GM19240 (cell line): Measurements from ENCODE around the gene COL19A1.

Experiments
- DNase-seq: peaks from one replicate; pipeline ENCODE4 v3.0.0; 2011; ENCODE audit warnings: low spot score; ENCODE audit not compliant: insufficient read length

COL19A1 gene

GRCh38 chr6:70059039-70059719 lies 192.8 kb downstream of the COL19A1 start:
- DNase-seq, result no peak

- no peak for DNase-seq
Measured at GRCh38 chr6:70060680-70061079, 194.3 kb downstream of the COL19A1 start.

GRCh38 chr6:70061546-70061945 lies 195.2 kb downstream of the COL19A1 start:
- DNase-seq, result no peak

GRCh38 chr6:70062010-70062409 lies 195.7 kb downstream of the COL19A1 start:
- no peak for DNase-seq

DNA sequence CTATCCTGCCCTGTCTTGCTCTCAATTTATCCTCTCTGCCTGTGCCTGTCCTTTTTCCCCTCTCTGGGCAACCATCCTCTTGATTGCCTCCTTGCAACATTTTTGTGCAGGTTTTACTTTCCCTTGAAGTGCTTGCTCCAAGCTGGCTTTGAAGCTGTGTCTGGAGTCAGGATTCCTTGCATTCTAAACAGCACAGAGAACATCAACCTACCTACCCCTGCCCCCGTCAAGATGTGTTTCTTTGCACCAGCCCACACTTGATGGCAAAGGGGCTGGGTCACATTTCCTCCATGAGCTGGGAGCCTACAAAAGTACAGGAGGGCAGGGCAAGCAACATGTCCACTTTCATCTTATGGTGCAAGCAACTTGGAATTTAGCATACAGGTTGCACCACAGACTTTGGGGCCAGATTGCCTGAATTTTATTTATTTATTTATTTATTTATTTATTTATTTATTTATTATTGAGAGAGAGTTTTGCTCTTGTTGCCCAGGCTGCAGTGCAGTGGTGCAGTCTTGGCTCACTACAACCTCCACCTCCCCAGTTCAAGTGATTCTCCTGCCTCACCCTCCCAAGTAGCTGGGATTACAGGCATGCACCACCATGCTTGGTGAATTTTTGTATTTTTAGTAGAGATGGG lies 206.3 kb downstream of the COL19A1 start:
- DNase-seq, result no peak

DNA sequence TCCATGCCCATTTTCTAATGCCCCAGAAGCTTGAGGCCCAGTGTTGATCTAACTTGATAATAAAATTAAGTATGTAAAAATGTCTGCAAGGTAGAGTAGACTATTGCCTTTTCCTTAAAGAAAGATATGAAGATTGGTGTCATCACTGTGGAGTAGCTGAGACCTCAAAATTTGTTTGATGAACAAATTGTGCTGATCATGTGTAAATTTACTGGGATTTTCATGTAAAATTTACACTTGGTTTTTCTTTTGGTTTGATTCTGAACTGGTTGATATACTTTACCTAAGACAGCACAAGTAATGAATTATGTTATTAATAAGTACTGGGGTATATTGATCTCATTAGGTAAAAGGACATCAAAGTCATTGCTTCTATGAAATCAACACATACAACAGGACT lies 207.3 kb downstream of the COL19A1 start:
- DNase-seq, result no peak

DNA sequence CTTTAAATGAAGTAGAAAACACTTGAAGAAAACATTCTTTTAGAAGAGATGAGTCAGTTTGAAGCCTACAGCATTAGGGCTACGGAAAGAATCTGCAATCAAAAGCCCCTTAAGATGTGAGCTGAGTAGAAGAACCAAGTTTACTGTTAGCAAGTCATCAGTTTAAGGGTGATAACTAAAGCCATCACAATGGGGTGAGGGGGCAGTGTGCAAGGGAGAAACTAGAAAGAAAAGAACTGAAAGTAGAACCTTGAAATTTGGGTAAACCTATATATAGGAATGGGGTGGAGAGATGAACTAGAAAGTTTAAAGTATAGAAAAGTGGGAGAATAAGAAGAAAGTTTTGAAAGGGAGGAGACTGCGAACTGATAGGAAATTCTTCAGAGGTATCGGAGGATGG lies 212.9 kb downstream of the COL19A1 start:
- no peak for DNase-seq

DNA sequence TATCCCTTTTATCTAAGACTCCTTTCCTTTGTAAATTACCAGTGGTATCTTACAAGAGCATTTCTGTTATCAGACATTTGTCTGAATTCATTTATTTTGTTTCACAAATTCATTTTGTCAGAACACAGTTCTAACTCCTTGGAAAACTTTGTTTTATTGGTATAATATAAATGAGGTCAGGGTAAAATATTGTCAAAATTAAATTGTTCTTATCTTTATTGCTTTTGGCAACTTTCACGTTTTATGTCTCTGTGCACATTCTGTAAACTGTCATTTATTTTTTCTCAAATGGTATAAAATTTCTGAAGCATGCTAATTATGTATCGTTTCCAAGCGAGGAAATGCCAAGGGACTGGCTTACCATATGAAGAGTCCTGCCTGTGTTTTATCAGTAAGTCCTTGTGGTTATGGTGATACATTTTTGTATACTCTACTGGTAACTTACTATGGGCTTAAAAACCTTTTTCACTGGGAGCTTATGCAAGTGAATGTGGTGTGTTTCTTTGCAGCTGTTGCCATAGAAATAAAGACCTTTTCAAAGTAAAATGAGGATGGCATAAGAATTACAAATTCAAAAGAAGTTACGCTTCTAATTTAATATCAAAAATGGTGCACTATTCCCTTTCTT lies 214.2 kb downstream of the COL19A1 start:
- no peak for DNase-seq

DNA sequence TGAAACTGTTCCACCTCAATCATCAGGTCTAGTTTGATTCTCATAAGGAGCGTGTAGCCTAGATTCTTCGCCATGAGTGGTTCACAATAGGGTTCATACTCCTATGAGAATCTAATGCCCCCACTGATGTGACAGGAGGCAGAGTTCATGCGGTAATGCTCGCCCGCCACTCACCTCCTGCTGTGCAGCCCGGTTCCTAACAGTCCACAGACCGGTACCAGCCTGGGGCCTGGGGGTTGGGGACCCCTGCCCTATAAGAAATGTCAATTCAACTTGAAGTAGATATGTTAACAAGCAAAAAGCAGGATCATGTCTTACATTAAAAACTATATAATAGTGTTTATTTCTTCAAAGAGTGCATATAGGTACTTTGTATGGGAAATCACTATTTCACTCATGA lies 216.5 kb downstream of the COL19A1 start:
- no peak for DNase-seq

DNA sequence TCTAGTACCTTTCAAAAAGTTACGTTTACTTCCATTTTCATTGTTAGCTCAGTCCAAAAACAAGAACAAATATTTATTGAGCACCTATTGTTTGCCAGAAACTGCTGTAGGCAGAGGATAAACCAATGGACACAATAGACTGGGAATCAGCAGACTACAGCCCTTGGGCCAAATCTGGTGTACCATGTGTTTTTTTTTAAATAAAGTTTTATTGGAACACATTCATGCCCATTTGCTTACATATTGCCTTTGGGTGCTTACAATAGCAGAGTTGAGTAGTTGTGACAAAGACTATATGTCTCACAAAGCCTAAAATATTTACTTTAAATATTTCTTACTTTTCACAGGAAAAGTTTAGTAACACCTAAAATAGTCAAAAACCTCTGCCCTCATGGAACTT lies 220.4 kb downstream of the COL19A1 start:
- no peak for DNase-seq

- no peak for DNase-seq
Measured at GRCh38 chr6:70094156-70094555, 227.8 kb downstream of the COL19A1 start.

DNA sequence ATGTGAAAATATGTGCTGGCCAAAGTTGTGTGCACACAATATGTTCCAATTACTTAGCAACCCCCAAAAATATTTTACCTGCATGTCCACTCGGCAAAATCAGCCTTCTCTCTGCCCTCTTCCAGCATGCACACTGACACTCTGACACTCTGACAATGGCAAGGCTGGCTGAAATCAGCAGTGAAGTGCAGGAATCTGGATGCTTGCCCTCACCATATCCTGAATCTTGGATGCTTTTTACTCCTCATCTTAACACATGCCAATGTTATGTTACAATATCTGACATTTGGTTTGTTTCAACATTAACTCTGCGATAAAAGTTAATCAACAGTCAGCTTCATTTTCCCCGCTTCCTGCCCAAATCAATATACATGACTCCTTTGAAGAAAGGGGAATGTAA lies 233.4 kb downstream of the COL19A1 start:
- no peak for DNase-seq

DNA sequence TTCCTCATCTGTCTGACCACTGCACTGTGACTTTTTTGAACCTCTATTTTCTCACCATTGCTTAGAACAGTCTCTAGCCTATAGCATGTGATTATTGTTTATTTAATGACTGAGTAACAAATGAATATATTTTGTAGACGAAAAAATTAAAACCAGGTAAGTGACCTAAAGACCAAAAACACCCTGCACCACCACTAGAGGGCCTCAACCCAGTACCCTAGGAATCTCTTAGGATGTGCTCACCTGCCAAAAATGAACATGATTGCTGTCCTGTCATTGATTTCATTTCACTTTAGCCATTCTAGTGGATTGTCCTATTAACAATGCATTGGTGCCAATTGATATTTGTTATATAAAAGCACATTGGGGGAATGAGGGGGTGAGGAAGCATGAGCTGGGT lies 237.4 kb downstream of the COL19A1 start:
- no peak for DNase-seq

DNA sequence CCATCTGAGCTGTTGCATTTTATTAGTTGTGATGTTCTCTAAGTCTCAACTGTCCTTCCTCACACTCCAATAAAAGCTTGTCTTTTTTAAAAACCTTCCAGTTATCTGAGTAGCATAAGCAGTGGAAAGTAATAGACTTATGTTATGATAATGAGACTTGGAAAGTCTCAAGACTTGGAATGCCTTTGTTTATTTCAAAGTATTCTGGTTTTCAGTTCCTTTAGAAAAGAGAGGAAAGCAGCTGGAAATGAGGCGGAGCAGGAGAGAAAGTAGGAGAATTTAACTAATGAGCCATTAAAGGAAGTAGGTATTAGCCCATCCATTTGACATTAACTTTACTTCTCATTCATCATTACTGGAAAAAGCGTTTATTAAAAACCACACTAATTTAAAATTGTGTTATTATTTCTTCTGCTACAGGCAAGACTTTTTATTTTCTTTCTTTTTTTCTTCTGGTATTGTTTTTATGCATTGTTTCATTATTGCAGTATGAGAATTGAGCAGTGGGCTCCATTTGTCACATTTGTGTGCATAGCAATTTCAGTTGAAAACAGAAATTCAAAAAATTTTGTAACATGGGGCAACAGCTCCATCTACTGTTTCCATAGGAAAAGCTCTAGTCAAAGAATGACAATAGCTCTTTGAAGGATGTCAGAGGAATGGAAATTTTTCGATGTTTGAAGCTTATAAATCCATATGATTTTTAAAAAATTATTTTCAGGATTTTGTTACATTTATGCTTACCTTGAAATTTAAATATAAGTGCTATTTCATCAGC lies 241.7 kb downstream of the COL19A1 start:
- no peak for DNase-seq

DNA sequence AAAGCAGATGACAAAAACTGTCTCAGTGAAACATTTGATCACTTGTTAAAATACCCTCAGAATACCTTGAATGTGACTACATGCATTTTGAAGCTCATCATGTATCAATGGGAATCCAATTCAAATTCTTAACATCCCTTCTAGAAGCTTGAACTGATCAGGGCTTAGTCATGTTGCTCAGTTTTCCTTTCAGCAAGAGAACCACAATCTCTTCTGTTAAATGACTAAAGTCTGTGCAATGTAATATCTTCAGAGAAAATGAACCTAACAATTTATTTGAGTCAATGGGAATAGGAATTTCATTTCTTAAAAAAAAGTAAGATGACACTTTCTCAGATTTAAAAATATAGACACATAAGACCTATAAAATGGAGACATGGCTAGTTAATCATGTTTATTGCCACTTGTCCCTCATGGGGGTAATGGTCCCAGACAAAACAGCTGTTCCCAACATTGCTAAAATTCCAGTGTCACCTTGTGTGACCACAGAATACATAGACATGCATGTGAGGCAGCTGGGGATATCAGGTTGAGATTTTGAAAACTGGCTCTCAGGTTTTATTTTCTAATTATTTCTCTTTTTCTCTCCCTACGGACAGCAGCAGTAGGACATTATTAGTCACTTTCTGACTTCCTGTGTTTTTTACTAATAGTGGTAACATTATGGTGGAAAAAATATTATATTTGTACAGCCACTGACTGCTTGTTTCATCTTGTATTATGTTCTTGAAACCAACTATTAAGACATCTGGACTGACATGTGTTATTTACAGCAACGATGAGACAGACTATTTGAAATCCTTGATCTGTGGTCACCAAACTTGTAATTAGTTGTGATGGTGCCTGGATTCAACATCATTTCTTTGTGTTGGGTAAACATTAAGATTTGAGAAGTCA lies 244.0 kb downstream of the COL19A1 start:
- DNase-seq, result no peak

DNA sequence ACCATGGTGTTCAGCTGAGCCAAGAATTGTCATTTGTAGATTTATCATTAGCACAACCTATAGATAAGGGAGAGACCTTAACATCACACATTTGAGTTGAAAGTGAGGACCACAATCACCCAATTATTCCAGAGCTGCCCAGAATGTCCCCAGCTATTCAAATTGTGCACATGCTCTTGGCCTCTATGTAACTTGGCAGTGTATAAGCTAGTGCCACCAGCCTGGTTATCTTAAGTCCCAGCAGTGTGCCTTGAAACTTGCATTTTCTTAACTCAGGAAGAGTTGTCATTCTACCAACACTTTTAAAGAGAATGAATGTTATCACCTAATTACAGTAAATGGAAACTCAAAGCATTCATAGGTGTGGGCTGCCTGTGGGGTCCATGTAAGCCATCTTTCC lies 245.4 kb downstream of the COL19A1 start:
- no peak for DNase-seq

GRCh38 chr6:70112716-70113115 lies 246.4 kb downstream of the COL19A1 start:
- no peak for DNase-seq

- no peak for DNase-seq
Measured at GRCh38 chr6:70113171-70113570, 246.8 kb downstream of the COL19A1 start.

DNA sequence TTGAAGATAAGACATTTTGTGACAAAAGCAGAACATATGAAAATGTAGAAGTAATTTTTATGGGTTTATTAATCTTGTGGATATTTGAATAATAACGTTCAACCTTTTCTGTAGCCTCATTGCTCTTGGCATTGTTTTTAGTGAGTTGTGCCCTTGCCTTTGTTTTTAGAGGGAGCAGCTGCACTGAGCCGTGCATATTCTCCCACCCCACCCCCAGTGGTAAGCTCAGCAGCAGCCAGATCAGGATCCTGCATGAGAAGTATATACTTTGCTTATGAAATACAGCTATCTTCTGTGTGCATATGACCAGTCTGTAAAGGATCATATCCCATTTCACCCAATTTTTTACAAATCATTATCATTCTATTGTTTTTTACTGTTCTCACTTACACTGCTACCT lies 252.3 kb downstream of the COL19A1 start:
- DNase-seq, result no peak

GRCh38 chr6:70119218-70119835 lies 253.0 kb downstream of the COL19A1 start:
- no peak for DNase-seq

GRCh38 chr6:70124443-70124842 lies 258.1 kb downstream of the COL19A1 start:
- no peak for DNase-seq
